ENCODE measurements around the gene HINFP. TPM values are rescaled to one million over a fixed set of nuclear protein-coding genes. Genes with fewer than 3 reads are reported as not detected.
A peak's percentile ranks its signal among the peaks of the same experiment; 100 is the strongest.

HINFP gene
- total and polyA plus RNA-seq, 7 experiments from 2014 or later: 14.7 to 79.7 (median 32.7) TPM

- peak overlapping the region; percentile 81 for H3K27ac ChIP-seq (ENCODE audit: low read depth, low read length)
- H3K27me3 Mint-ChIP-seq: no peaks in the 10 kb centered on the region
- no peaks in the 10 kb centered on the region for H3K9me3 ChIP-seq (ENCODE audit: control insufficient read depth in 2 of 3, low read length in 3 of 3)
- CTCF ChIA-PET: interaction anchor here (0.6 to 1.4 kb wide), 5 partner anchors 10 to 253 kb away, joined by 3 to 6 read pairs (median 4); partner anchors contain the start of genes C2CD2L and VPS11
- H3K27ac Mint-ChIP-seq: peak overlapping the region; percentile 87 to 97 (median 93)
- intact Hi-C loops (cut with micrococcal nuclease): loop anchor here (1.0 to 2.0 kb wide), 8 partner anchors 10 to 67 kb away; partner anchors contain the start of genes DPAGT1 (in 1 of the 2), HINFP (in 1 of the 2), HYOU1 (in 1 of the 2) and RPS25 (in 1 of the 2)
- H3K36me3 ChIP-seq (ENCODE audit: control insufficient read depth in 2 of 3, insufficient read depth in 3 of 3, low read length in 3 of 3): peaks cover 1 to 21% (median 6%) of the 10 kb centered on the region in 3 experiments
- peak overlapping the region; percentile 81 for H3K4me3 ChIP-seq (ENCODE audit: low read length)
- peaks cover 0 to 1% (median 0%) of the 10 kb centered on the region in 11 donors for H3K9me3 Mint-ChIP-seq
- POLR2A ChIA-PET: interaction anchor here (0.8 to 5.1 kb wide), 12 partner anchors 9 to 88 kb away, joined by 3 to 49 read pairs (median 8); partner anchors contain the start of genes C2CD2L, CENATAC, DPAGT1 and HINFP
- no peaks in the 10 kb centered on the region for H3K27me3 ChIP-seq (ENCODE audit: control insufficient read depth in 2 of 2, insufficient read depth in 2 of 2, low read length in 2 of 2)
- H3K4me1 Mint-ChIP-seq: peaks cover 7 to 44% (median 17%) of the 10 kb centered on the region in 7 donors
- H3K36me3 Mint-ChIP-seq: peaks cover 3 to 22% (median 9%) of the 10 kb centered on the region in 5 donors
- ATAC-seq: peak; percentile 1
- peak in 2 of 9 donors; percentile 46 to 52 for DNase-seq
- peaks cover 8 to 9% of the 10 kb centered on the region in 2 donors for H3K4me1 ChIP-seq (ENCODE audit: control insufficient read depth in 2 of 2, insufficient read depth in 2 of 2, low read length in 2 of 2)
- H3K4me3 Mint-ChIP-seq: peak overlapping the region; percentile 85 to 98 (median 94)
Observed at GRCh38 chr11:119085437-119085847, 35.9 kb upstream of the HINFP start.

- intact Hi-C loops (cut with micrococcal nuclease): no loop called here
Observed at GRCh38 chr11:119087123-119087522, 34.3 kb upstream of the HINFP start.

GRCh38 chr11:119087747-119088241, 33.6 kb upstream of the HINFP start:
- H3K27me3 Mint-ChIP-seq: no peaks in the 10 kb centered on the region
- Histone ChIP-seq H3K4me1 (ENCODE audit: control insufficient read depth in 2 of 2, insufficient read depth in 2 of 2, low read length in 2 of 2) (peaks cover 8 to 10% of the 10 kb centered on the region in 2 donors), H3K4me3 (ENCODE audit: low read length) (no peak overlapping the region), H3K9me3 (ENCODE audit: control insufficient read depth in 2 of 3, low read length in 3 of 3) (no peaks in the 10 kb centered on the region), H3K27me3 (ENCODE audit: control insufficient read depth in 2 of 2, insufficient read depth in 2 of 2, low read length in 2 of 2) (no peaks in the 10 kb centered on the region), H3K36me3 (ENCODE audit: control insufficient read depth in 2 of 3, insufficient read depth in 3 of 3, low read length in 3 of 3) (no peaks in the 10 kb centered on the region), H3K27ac (ENCODE audit: low read depth, low read length) (no peak overlapping the region)
- no peak overlapping the region for H3K27ac Mint-ChIP-seq
- intact Hi-C loops (cut with micrococcal nuclease): no loop called here
- H3K4me3 Mint-ChIP-seq: peak overlapping the region in 2 of 10 donors; percentile 37 to 38
- H3K36me3 Mint-ChIP-seq: peaks cover 0 to 8% (median 0%) of the 10 kb centered on the region in 5 donors
- POLR2A ChIA-PET: interaction anchor here (2.2 kb wide), 1 partner anchor 12 kb away, joined by 10 read pairs; no protein-coding TSS in a partner anchor
- CTCF ChIA-PET: interaction anchor here (1.0 kb wide), 1 partner anchor 14 kb away, joined by 4 read pairs; the partner anchor contains the start of gene DPAGT1
- ATAC-seq: no peak
- no peak for DNase-seq
- H3K9me3 Mint-ChIP-seq: no peaks in the 10 kb centered on the region
- peaks cover 7 to 62% (median 23%) of the 10 kb centered on the region in 7 donors for H3K4me1 Mint-ChIP-seq

More at GRCh38 chr11:119087123-119087522, 34.3 kb upstream of the HINFP start:
- no peaks in the 10 kb centered on the region for H3K9me3 Mint-ChIP-seq
- ChIA-PET CTCF (interaction anchor here (1.3 kb wide), 1 partner anchor 237 kb away, joined by 3 read pairs; no protein-coding TSS in a partner anchor), POLR2A (interaction anchor here (0.7 to 5.1 kb wide), 5 partner anchors 8 to 110 kb away, joined by 3 to 49 read pairs (median 10); partner anchors contain the start of gene VPS11)
- DNase-seq (no peak), ATAC-seq (no peak)
- H3K36me3 ChIP-seq (ENCODE audit: control insufficient read depth in 2 of 3, insufficient read depth in 3 of 3, low read length in 3 of 3): peaks cover 0 to 4% (median 0%) of the 10 kb centered on the region in 3 experiments
- peaks cover 8 to 9% of the 10 kb centered on the region in 2 donors for H3K4me1 ChIP-seq (ENCODE audit: control insufficient read depth in 2 of 2, insufficient read depth in 2 of 2, low read length in 2 of 2)
- H3K27ac ChIP-seq (ENCODE audit: low read depth, low read length): no peak overlapping the region
- H3K27me3 ChIP-seq (ENCODE audit: control insufficient read depth in 2 of 2, insufficient read depth in 2 of 2, low read length in 2 of 2): no peaks in the 10 kb centered on the region
- H3K36me3 Mint-ChIP-seq: peaks cover 0 to 6% (median under 1%) of the 10 kb centered on the region in 5 donors
- H3K27me3 Mint-ChIP-seq: no peaks in the 10 kb centered on the region
- no peaks in the 10 kb centered on the region for H3K9me3 ChIP-seq (ENCODE audit: control insufficient read depth in 2 of 3, low read length in 3 of 3)
- peaks cover 7 to 56% (median 17%) of the 10 kb centered on the region in 7 donors for H3K4me1 Mint-ChIP-seq
- H3K4me3 Mint-ChIP-seq: peak overlapping the region in 5 of 10 donors; percentile 36 to 49 (median 41)
- no peak overlapping the region for H3K4me3 ChIP-seq (ENCODE audit: low read length)
- H3K27ac Mint-ChIP-seq: peak overlapping the region in 1 of 9 donors; percentile 8

GRCh38 chr11:119088406-119088805, 33.0 kb upstream of the HINFP start:
- peaks cover 8 to 16% of the 10 kb centered on the region in 2 donors for H3K4me1 ChIP-seq (ENCODE audit: control insufficient read depth in 2 of 2, insufficient read depth in 2 of 2, low read length in 2 of 2)
- no peak for ATAC-seq
- H3K27me3 ChIP-seq (ENCODE audit: control insufficient read depth in 2 of 2, insufficient read depth in 2 of 2, low read length in 2 of 2): no peaks in the 10 kb centered on the region
- ChIA-PET CTCF (interaction anchor here (1.0 kb wide), 1 partner anchor 14 kb away, joined by 4 read pairs; the partner anchor contains the start of gene DPAGT1), POLR2A (interaction anchor here (1.0 to 2.1 kb wide), 3 partner anchors 14 to 33 kb away, joined by 3 to 8 read pairs (median 5); partner anchors contain the start of genes DPAGT1 and HINFP)
- Mint-ChIP-seq H3K36me3 (peaks cover 0 to 13% (median 0%) of the 10 kb centered on the region in 5 donors), H3K27me3 (no peaks in the 10 kb centered on the region), H3K4me3 (no peak overlapping the region), H3K27ac (no peak overlapping the region), H3K9me3 (no peaks in the 10 kb centered on the region), H3K4me1 (peaks cover 11 to 67% (median 26%) of the 10 kb centered on the region in 7 donors)
- DNase-seq: no peak
- H3K4me3 ChIP-seq (ENCODE audit: low read length): no peak overlapping the region
- H3K9me3 ChIP-seq (ENCODE audit: control insufficient read depth in 2 of 3, low read length in 3 of 3): no peaks in the 10 kb centered on the region
- intact Hi-C loops (cut with micrococcal nuclease): no loop called here
- no peak overlapping the region for H3K27ac ChIP-seq (ENCODE audit: low read depth, low read length)
- H3K36me3 ChIP-seq (ENCODE audit: control insufficient read depth in 2 of 3, insufficient read depth in 3 of 3, low read length in 3 of 3): no peaks in the 10 kb centered on the region

- DNase-seq (no peak), ATAC-seq (no peak)
- ChIA-PET CTCF (interaction anchor here (0.6 kb wide), 1 partner anchor 862 kb away, joined by 3 read pairs; no protein-coding TSS in a partner anchor), POLR2A (interaction anchor here (1.5 to 2.1 kb wide), 2 partner anchors 13 to 32 kb away, joined by 5 to 8 read pairs; partner anchors contain the start of genes DPAGT1 and HINFP)
- Mint-ChIP-seq H3K36me3 (peaks cover 0 to 20% (median 0%) of the 10 kb centered on the region in 5 donors), H3K9me3 (no peaks in the 10 kb centered on the region), H3K27me3 (no peaks in the 10 kb centered on the region), H3K27ac (no peak overlapping the region), H3K4me1 (peaks cover 17 to 72% (median 31%) of the 10 kb centered on the region in 7 donors), H3K4me3 (no peak overlapping the region)
- Histone ChIP-seq H3K4me1 (ENCODE audit: control insufficient read depth in 2 of 2, insufficient read depth in 2 of 2, low read length in 2 of 2) (peaks cover 8 to 23% of the 10 kb centered on the region in 2 donors), H3K36me3 (ENCODE audit: control insufficient read depth in 2 of 3, insufficient read depth in 3 of 3, low read length in 3 of 3) (no peaks in the 10 kb centered on the region), H3K4me3 (ENCODE audit: low read length) (no peak overlapping the region), H3K27ac (ENCODE audit: low read depth, low read length) (no peak overlapping the region), H3K27me3 (ENCODE audit: control insufficient read depth in 2 of 2, insufficient read depth in 2 of 2, low read length in 2 of 2) (no peaks in the 10 kb centered on the region), H3K9me3 (ENCODE audit: control insufficient read depth in 2 of 3, low read length in 3 of 3) (no peaks in the 10 kb centered on the region)
- intact Hi-C loops (cut with micrococcal nuclease): no loop called here
Observed at GRCh38 chr11:119089319-119089718, 32.1 kb upstream of the HINFP start.

- DNase-seq: peak in 1 of 9 donors; percentile 0
- peaks cover 0 to 6% (median 0%) of the 10 kb centered on the region in 11 donors for H3K9me3 Mint-ChIP-seq
- peaks cover 7 to 19% of the 10 kb centered on the region in 2 donors for H3K4me1 ChIP-seq (ENCODE audit: control insufficient read depth in 2 of 2, insufficient read depth in 2 of 2, low read length in 2 of 2)
- H3K27me3 ChIP-seq (ENCODE audit: control insufficient read depth in 2 of 2, insufficient read depth in 2 of 2, low read length in 2 of 2): no peaks in the 10 kb centered on the region
- no peaks in the 10 kb centered on the region for H3K9me3 ChIP-seq (ENCODE audit: control insufficient read depth in 2 of 3, low read length in 3 of 3)
- H3K27me3 Mint-ChIP-seq: peaks cover 0 to 3% (median 0%) of the 10 kb centered on the region in 5 donors
- no peak for ATAC-seq
- H3K36me3 Mint-ChIP-seq: peaks cover 0 to 26% (median 3%) of the 10 kb centered on the region in 5 donors
- intact Hi-C loops (cut with micrococcal nuclease): no loop called here
- H3K4me3 Mint-ChIP-seq: peak overlapping the region in 1 of 10 donors; percentile 16
- H3K27ac ChIP-seq (ENCODE audit: low read depth, low read length): no peak overlapping the region
- peak overlapping the region in 1 of 9 donors; percentile 58 for H3K27ac Mint-ChIP-seq
- CTCF ChIA-PET: no interaction called here
- H3K4me1 Mint-ChIP-seq: peaks cover 11 to 67% (median 29%) of the 10 kb centered on the region in 7 donors
- H3K36me3 ChIP-seq (ENCODE audit: control insufficient read depth in 2 of 3, insufficient read depth in 3 of 3, low read length in 3 of 3): no peaks in the 10 kb centered on the region
- H3K4me3 ChIP-seq (ENCODE audit: low read length): no peak overlapping the region
- POLR2A ChIA-PET: interaction anchor here (0.6 to 20.2 kb wide), 6 partner anchors 11 to 866 kb away, joined by 3 to 435 read pairs (median 4); partner anchors contain the start of genes C2CD2L, DPAGT1 and HINFP
Observed at GRCh38 chr11:119091178-119091577, 30.2 kb upstream of the HINFP start.

Data from naive thymus-derived CD4-positive, alpha-beta T cell (primary cell).